ENCODE results near the gene RNU6-1. TPM values are rescaled to one million over a fixed set of nuclear protein-coding genes. Genes with fewer than 3 reads are reported as not detected.

Gene RNU6-1
- total RNA-seq, 6 experiments from 2014 or later = not detected

- Histone ChIP-seq H3K27ac (no peak overlapping the region), H3K27me3 (no peaks in the 10 kb centered on the region), H3K36me3 (no peaks in the 10 kb centered on the region), H3K4me3 (no peak overlapping the region), H3K4me1 (no peaks in the 10 kb centered on the region), H3K9me3 (no peaks in the 10 kb centered on the region)
- peak in 1 of 4 donors; percentile 27 for ATAC-seq
- intact Hi-C loops (cut with DNase I) = no loop called here
- DNase-seq = no peak
- WGBS (ENCODE audit: insufficient coverage, low coverage, low lambda C conversion rate, missing lambda C conversion rate) = 70% methylated on average over 2 of the region's 16 CpGs
- TF ChIP-seq POLR2A (IDR thresholded peaks at IDR 0.05) = no peak
- TF ChIP-seq CTCF (IDR thresholded peaks at IDR 0.05) = no peak
These were observed 34.0 kb downstream of the RNU6-1 start for GRCh38 chr15:67805666-67806516.

- intact Hi-C loops (cut with DNase I) = no loop called here
- H3K9me3 ChIP-seq = no peaks in the 10 kb centered on the region
- DNase-seq = no peak
- no peaks in the 10 kb centered on the region for H3K4me1 ChIP-seq
- H3K27ac ChIP-seq = no peak overlapping the region
- WGBS (ENCODE audit: insufficient coverage, low coverage, low lambda C conversion rate, missing lambda C conversion rate) = 92% methylated on average over 6 of the region's 17 CpGs
- no peaks in the 10 kb centered on the region for H3K27me3 ChIP-seq
- TF ChIP-seq POLR2A (IDR thresholded peaks at IDR 0.05) (no peak), CTCF (IDR thresholded peaks at IDR 0.05) (no peak)
- H3K36me3 ChIP-seq = no peaks in the 10 kb centered on the region
- no peak for ATAC-seq
- H3K4me3 ChIP-seq = no peak overlapping the region
These were observed 34.7 kb downstream of the RNU6-1 start for GRCh38 chr15:67805008-67805665.

- H3K27ac ChIP-seq = no peak overlapping the region
- no peak overlapping the region for H3K4me3 ChIP-seq
- ATAC-seq (peak in 1 of 4 donors; percentile 20), DNase-seq (no peak)
- no peaks in the 10 kb centered on the region for H3K4me1 ChIP-seq
- no peak for TF ChIP-seq POLR2A (IDR thresholded peaks at IDR 0.05)
- TF ChIP-seq CTCF (IDR thresholded peaks at IDR 0.05) = no peak
- H3K9me3 ChIP-seq = no peaks in the 10 kb centered on the region
- no peaks in the 10 kb centered on the region for H3K27me3 ChIP-seq
- no peaks in the 10 kb centered on the region for H3K36me3 ChIP-seq
- 79% methylated on average over 5 of the region's 27 CpGs for WGBS (ENCODE audit: insufficient coverage, low coverage, low lambda C conversion rate, missing lambda C conversion rate)
- intact Hi-C loops (cut with DNase I) = no loop called here
These were observed 35.6 kb downstream of the RNU6-1 start for GRCh38 chr15:67803996-67804843.

GRCh38 chr15:67803299-67803698, 36.5 kb downstream of the RNU6-1 start:
- no peaks in the 10 kb centered on the region for H3K4me1 ChIP-seq
- intact Hi-C loops (cut with DNase I) = no loop called here
- H3K27ac ChIP-seq = no peak overlapping the region
- H3K27me3 ChIP-seq = no peaks in the 10 kb centered on the region
- TF ChIP-seq CTCF (IDR thresholded peaks at IDR 0.05) (no peak), POLR2A (IDR thresholded peaks at IDR 0.05) (no peak)
- no peaks in the 10 kb centered on the region for H3K36me3 ChIP-seq
- no CpG with 5 or more reads among the region's 3 CpGs for WGBS (ENCODE audit: insufficient coverage, low coverage, low lambda C conversion rate, missing lambda C conversion rate)
- DNase-seq (no peak), ATAC-seq (no peak)
- no peak overlapping the region for H3K4me3 ChIP-seq
- no peaks in the 10 kb centered on the region for H3K9me3 ChIP-seq

Measured in right lobe of liver (tissue), 6 donors.